ENCODE results near the gene LDHAL6B. TPM values are rescaled to one million over a fixed set of nuclear protein-coding genes. Genes with fewer than 3 reads are reported as not detected.

The LDHAL6B gene
- total RNA-seq, 1 experiment from 2014 or later: not detected

DNA sequence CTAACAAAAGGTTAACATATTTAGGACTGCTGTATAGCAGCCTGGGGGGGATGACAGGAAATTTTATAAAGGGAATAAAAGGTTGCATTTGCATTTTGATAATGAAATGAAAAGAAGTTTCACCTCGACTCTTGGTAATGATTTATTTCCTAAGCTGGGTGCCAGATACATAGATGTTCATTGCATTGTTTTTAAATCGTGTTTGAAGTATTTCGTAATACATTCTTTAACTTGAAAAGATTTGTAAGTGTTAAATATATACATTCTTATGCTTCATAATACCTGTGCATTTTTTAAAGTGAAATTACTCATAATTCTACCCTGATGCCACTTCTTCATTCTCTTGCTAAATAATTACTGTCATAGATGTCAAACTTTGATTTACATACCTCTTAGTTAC lies 22.8 kb downstream of the LDHAL6B start:
- H3K79me2 ChIP-seq (ENCODE audit: low read length): no peaks in the 10 kb centered on the region
- DNase-seq: no peak
- H3K9me3 ChIP-seq (ENCODE audit: low read length): no peaks in the 10 kb centered on the region
- H3K36me3 ChIP-seq (ENCODE audit: insufficient read depth, low read length): no peaks in the 10 kb centered on the region
- no peak overlapping the region for H3K9ac ChIP-seq (ENCODE audit: low read length)
- no peak overlapping the region for H3K4me2 ChIP-seq (ENCODE audit: low read depth, low read length, poor library complexity, severe bottlenecking)
- no peak overlapping the region for H2AFZ ChIP-seq (ENCODE audit: low read length)
- H3K4me3 ChIP-seq (ENCODE audit: low read length): no peak overlapping the region
- H4K20me1 ChIP-seq (ENCODE audit: insufficient read depth, low read depth, low read length): no peaks in the 10 kb centered on the region
- no peaks in the 10 kb centered on the region for H3K27me3 ChIP-seq (ENCODE audit: low read length)
- no peak overlapping the region for H3K27ac ChIP-seq (ENCODE audit: low read length)
- no peaks in the 10 kb centered on the region for H3K9me2 ChIP-seq (replicated peaks; ENCODE audit: insufficient read depth, low read length)
- H3K4me1 ChIP-seq (ENCODE audit: low read length): no peaks in the 10 kb centered on the region

DNA sequence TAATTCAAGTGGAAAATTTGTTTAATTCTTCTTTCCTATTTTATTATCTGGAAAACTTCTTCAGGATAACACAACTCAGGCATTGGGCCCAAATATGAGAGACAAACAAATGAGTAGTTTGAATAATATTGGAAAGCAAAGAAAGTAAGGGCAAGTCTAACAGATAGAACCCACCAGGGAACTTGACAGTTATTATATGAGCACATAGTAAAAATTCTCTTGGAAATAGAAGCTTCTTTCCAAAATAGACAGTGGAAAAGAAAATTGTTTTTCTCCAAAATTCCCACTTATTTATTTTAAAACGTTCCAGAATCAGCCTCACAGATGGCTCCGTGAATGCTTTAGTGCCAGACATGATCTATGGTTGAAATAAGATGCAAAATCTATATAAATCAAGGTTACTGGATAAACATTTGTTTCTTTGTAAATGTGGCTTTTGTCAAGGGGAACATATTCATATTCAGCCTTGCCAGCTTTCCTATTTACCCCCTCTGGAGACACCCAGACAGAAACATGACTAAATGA lies 23.9 kb downstream of the LDHAL6B start:
- Histone ChIP-seq H3K9ac (ENCODE audit: low read length) (no peak overlapping the region), H3K4me2 (ENCODE audit: low read depth, low read length, poor library complexity, severe bottlenecking) (no peak overlapping the region), H4K20me1 (ENCODE audit: insufficient read depth, low read depth, low read length) (no peaks in the 10 kb centered on the region), H3K79me2 (ENCODE audit: low read length) (no peaks in the 10 kb centered on the region), H3K9me3 (ENCODE audit: low read length) (no peaks in the 10 kb centered on the region), H3K9me2 (replicated peaks; ENCODE audit: insufficient read depth, low read length) (no peaks in the 10 kb centered on the region), H3K27me3 (ENCODE audit: low read length) (no peaks in the 10 kb centered on the region), H3K27ac (ENCODE audit: low read length) (no peak overlapping the region), H3K4me1 (ENCODE audit: low read length) (no peaks in the 10 kb centered on the region), H3K36me3 (ENCODE audit: insufficient read depth, low read length) (no peaks in the 10 kb centered on the region), H3K4me3 (ENCODE audit: low read length) (no peak overlapping the region), H2AFZ (ENCODE audit: low read length) (no peak overlapping the region)
- no peak for DNase-seq

DNA sequence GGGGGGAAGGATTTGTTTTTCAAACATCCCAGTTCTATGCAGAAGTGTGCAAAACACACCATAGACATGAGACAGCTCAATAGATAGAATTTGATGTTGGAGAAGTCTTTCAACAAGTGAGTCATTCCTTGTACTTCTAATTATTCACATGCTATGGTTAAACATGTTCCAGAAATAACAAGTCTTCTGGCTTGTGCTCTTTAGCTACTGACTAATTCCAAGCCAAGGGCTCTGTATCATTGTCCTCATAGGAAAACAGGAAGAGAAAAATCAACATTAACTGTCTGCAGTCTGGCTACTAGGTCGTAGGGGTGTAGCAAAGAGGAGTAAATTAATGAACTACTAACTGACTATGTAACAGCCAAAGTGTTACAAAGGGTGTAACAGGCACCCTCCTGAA lies 25.8 kb downstream of the LDHAL6B start:
- no peaks in the 10 kb centered on the region for H4K20me1 ChIP-seq (ENCODE audit: insufficient read depth, low read depth, low read length)
- no peak overlapping the region for H3K27ac ChIP-seq (ENCODE audit: low read length)
- H3K36me3 ChIP-seq (ENCODE audit: insufficient read depth, low read length): no peaks in the 10 kb centered on the region
- no peaks in the 10 kb centered on the region for H3K79me2 ChIP-seq (ENCODE audit: low read length)
- no peak overlapping the region for H3K9ac ChIP-seq (ENCODE audit: low read length)
- H3K9me3 ChIP-seq (ENCODE audit: low read length): no peaks in the 10 kb centered on the region
- no peaks in the 10 kb centered on the region for H3K9me2 ChIP-seq (replicated peaks; ENCODE audit: insufficient read depth, low read length)
- peaks cover 11% of the 10 kb centered on the region for H3K4me1 ChIP-seq (ENCODE audit: low read length)
- H3K4me2 ChIP-seq (ENCODE audit: low read depth, low read length, poor library complexity, severe bottlenecking): no peak overlapping the region
- no peak for DNase-seq
- H3K27me3 ChIP-seq (ENCODE audit: low read length): no peaks in the 10 kb centered on the region
- no peak overlapping the region for H2AFZ ChIP-seq (ENCODE audit: low read length)
- no peak overlapping the region for H3K4me3 ChIP-seq (ENCODE audit: low read length)

DNA sequence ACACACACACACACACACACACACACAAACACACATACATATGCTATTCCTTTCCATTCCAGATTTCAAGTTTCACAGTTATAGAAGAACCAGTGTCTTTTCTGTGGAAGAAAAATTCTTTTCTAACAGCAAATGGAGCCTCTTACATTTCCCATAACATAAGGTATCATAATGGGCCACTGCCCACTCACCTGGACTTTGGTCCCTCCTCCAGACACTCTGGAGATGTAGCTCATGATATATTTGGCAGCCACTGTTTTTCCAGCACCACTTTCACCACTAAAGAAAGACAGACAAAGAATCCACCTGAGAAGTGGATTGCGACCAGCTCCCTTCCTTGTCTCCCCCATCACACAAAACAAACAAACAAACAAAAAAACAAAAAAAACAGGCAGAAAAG lies 29.8 kb downstream of the LDHAL6B start:
- Histone ChIP-seq H3K4me2 (ENCODE audit: low read depth, low read length, poor library complexity, severe bottlenecking) (peak overlapping the region; percentile 18), H3K4me3 (ENCODE audit: low read length) (no peak overlapping the region), H3K9ac (ENCODE audit: low read length) (no peak overlapping the region), H4K20me1 (ENCODE audit: insufficient read depth, low read depth, low read length) (no peaks in the 10 kb centered on the region), H3K4me1 (ENCODE audit: low read length) (peaks cover 13% of the 10 kb centered on the region), H3K9me3 (ENCODE audit: low read length) (no peaks in the 10 kb centered on the region), H2AFZ (ENCODE audit: low read length) (no peak overlapping the region; the same call in 1 of the 2 replicates), H3K27ac (ENCODE audit: low read length) (no peak overlapping the region), H3K9me2 (replicated peaks; ENCODE audit: insufficient read depth, low read length) (no peaks in the 10 kb centered on the region), H3K27me3 (ENCODE audit: low read length) (no peaks in the 10 kb centered on the region), H3K79me2 (ENCODE audit: low read length) (no peaks in the 10 kb centered on the region), H3K36me3 (ENCODE audit: insufficient read depth, low read length) (no peaks in the 10 kb centered on the region)
- no peak for DNase-seq

DNA sequence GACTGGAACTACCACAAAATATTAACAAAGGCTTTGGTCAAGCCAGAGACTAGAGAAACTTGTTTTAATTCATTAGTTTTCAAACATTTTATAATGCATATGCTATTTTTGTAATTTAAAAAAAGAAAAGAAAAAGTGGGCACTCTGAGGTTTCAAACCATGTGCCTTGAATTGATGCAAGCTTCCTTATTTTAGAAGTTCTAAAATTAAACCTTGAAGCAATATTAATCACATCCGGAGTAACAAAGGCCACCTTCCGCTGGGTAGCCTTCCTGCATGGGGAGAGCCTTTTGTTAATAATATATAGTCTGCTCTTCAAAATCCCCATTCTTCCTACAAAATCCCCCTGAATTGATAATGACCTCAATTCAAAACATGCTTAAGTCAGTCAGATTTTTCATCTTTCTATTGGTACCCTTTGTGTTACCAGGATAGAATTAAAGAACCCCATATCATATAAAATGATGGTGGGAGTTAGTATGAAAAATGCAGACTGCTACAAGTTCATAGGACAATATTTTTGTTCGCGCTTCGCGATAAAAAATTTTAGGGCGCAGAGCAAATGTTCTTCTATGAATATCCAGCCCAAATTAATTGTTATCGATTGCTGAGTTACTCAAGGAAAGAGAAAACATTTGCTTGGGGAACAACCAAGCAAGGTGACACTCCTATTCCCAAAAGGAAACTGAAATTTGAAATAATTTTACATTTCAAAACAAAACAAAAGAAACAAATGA lies 30.6 kb downstream of the LDHAL6B start:
- no peaks in the 10 kb centered on the region for H3K27me3 ChIP-seq (ENCODE audit: low read length)
- H3K4me1 ChIP-seq (ENCODE audit: low read length): peaks cover 13% of the 10 kb centered on the region
- peak overlapping the region; percentile 18 for H3K4me2 ChIP-seq (ENCODE audit: low read depth, low read length, poor library complexity, severe bottlenecking)
- H4K20me1 ChIP-seq (ENCODE audit: insufficient read depth, low read depth, low read length): no peaks in the 10 kb centered on the region
- no peak overlapping the region for H3K27ac ChIP-seq (ENCODE audit: low read length)
- no peaks in the 10 kb centered on the region for H3K9me3 ChIP-seq (ENCODE audit: low read length)
- no peak overlapping the region; the same call in 1 of the 2 replicates for H2AFZ ChIP-seq (ENCODE audit: low read length)
- no peak overlapping the region for H3K4me3 ChIP-seq (ENCODE audit: low read length)
- DNase-seq: peak; percentile 54
- H3K9ac ChIP-seq (ENCODE audit: low read length): no peak overlapping the region
- no peaks in the 10 kb centered on the region for H3K79me2 ChIP-seq (ENCODE audit: low read length)
- H3K9me2 ChIP-seq (replicated peaks; ENCODE audit: insufficient read depth, low read length): no peaks in the 10 kb centered on the region
- no peaks in the 10 kb centered on the region for H3K36me3 ChIP-seq (ENCODE audit: insufficient read depth, low read length)

DNA sequence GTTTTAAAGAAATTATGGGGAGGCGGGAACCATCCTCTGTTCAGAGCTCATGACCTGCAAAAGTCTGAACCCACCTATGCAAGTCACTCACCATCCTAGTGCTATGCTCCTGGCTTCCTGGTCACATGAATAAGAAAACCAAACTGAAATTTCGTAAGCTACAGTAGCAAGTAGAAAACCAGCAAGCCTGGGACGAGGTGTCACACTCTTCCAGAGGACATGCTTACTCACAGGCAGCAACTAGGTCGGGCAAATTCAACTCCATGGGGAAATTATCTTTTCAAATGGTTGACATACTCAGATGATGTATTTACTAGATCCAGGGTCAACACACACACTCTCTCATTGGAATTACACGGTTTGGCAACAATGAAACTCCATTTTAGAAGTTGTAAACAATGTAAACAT lies 31.3 kb downstream of the LDHAL6B start:
- H3K79me2 ChIP-seq (ENCODE audit: low read length): no peaks in the 10 kb centered on the region
- no peaks in the 10 kb centered on the region for H4K20me1 ChIP-seq (ENCODE audit: insufficient read depth, low read depth, low read length)
- DNase-seq: no peak
- H3K9me2 ChIP-seq (replicated peaks; ENCODE audit: insufficient read depth, low read length): no peaks in the 10 kb centered on the region
- peaks cover 13% of the 10 kb centered on the region for H3K4me1 ChIP-seq (ENCODE audit: low read length)
- no peak overlapping the region for H3K9ac ChIP-seq (ENCODE audit: low read length)
- H3K36me3 ChIP-seq (ENCODE audit: insufficient read depth, low read length): no peaks in the 10 kb centered on the region
- no peaks in the 10 kb centered on the region for H3K9me3 ChIP-seq (ENCODE audit: low read length)
- H2AFZ ChIP-seq (ENCODE audit: low read length): no peak overlapping the region
- no peak overlapping the region for H3K4me3 ChIP-seq (ENCODE audit: low read length)
- H3K27me3 ChIP-seq (ENCODE audit: low read length): no peaks in the 10 kb centered on the region
- no peak overlapping the region for H3K27ac ChIP-seq (ENCODE audit: low read length)
- H3K4me2 ChIP-seq (ENCODE audit: low read depth, low read length, poor library complexity, severe bottlenecking): no peak overlapping the region

DNA sequence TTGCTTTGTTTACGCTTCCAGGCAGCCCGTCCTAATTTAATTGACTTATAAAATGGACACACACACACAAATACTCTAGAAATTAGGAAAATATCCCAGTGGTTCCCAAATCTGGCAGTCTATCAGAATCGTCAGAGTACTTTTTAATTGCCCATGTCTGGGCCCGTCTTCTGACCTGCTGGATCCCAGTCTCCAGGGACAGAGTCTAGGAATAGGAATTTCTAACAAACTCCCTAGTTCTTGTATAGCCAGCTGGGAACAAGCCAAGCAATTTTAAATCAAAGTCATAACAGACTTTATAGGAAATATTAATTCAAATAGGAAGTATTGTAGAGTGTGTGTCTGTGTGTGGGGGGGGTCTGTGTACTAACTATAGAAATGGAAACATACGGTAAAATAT lies 33.4 kb downstream of the LDHAL6B start:
- no peaks in the 10 kb centered on the region for H3K27me3 ChIP-seq (ENCODE audit: low read length)
- no peaks in the 10 kb centered on the region for H4K20me1 ChIP-seq (ENCODE audit: insufficient read depth, low read depth, low read length)
- H3K4me2 ChIP-seq (ENCODE audit: low read depth, low read length, poor library complexity, severe bottlenecking): no peak overlapping the region
- no peak overlapping the region for H2AFZ ChIP-seq (ENCODE audit: low read length)
- DNase-seq: no peak
- H3K4me3 ChIP-seq (ENCODE audit: low read length): no peak overlapping the region
- no peaks in the 10 kb centered on the region for H3K9me3 ChIP-seq (ENCODE audit: low read length)
- no peak overlapping the region for H3K27ac ChIP-seq (ENCODE audit: low read length)
- peaks cover 13% of the 10 kb centered on the region for H3K4me1 ChIP-seq (ENCODE audit: low read length)
- no peaks in the 10 kb centered on the region for H3K36me3 ChIP-seq (ENCODE audit: insufficient read depth, low read length)
- H3K9me2 ChIP-seq (replicated peaks; ENCODE audit: insufficient read depth, low read length): no peaks in the 10 kb centered on the region
- no peak overlapping the region for H3K9ac ChIP-seq (ENCODE audit: low read length)
- H3K79me2 ChIP-seq (ENCODE audit: low read length): no peaks in the 10 kb centered on the region

DNA sequence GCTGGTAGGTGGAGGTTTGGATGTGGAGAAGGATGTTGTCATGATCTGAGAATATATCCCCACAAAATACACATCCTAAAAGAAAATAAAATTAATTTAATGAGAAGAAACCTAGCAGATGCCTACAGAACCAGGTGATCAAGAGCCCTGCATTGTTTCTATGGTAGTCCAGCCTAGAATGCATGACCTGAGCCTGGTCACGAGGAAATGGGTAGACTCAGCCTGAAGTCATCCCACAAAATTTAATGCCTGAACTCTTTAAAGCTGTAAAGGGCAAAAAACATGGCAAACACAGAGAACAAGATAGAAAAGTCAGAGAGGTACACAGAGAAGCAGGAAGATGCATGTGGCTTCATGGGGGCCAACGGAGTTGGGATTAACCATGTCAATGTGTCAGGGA lies 36.0 kb downstream of the LDHAL6B start:
- no peak overlapping the region for H3K9ac ChIP-seq (ENCODE audit: low read length)
- H3K4me3 ChIP-seq (ENCODE audit: low read length): no peak overlapping the region
- no peak overlapping the region for H3K4me2 ChIP-seq (ENCODE audit: low read depth, low read length, poor library complexity, severe bottlenecking)
- H4K20me1 ChIP-seq (ENCODE audit: insufficient read depth, low read depth, low read length): no peaks in the 10 kb centered on the region
- DNase-seq: no peak
- no peak overlapping the region for H2AFZ ChIP-seq (ENCODE audit: low read length)
- H3K9me3 ChIP-seq (ENCODE audit: low read length): no peaks in the 10 kb centered on the region
- no peaks in the 10 kb centered on the region for H3K79me2 ChIP-seq (ENCODE audit: low read length)
- no peaks in the 10 kb centered on the region for H3K36me3 ChIP-seq (ENCODE audit: insufficient read depth, low read length)
- peaks cover 3% of the 10 kb centered on the region for H3K4me1 ChIP-seq (ENCODE audit: low read length)
- H3K9me2 ChIP-seq (replicated peaks; ENCODE audit: insufficient read depth, low read length): no peaks in the 10 kb centered on the region
- no peak overlapping the region for H3K27ac ChIP-seq (ENCODE audit: low read length)
- no peaks in the 10 kb centered on the region for H3K27me3 ChIP-seq (ENCODE audit: low read length)
